Measurements from ENCODE around the gene SLC45A3. TPM values are rescaled to one million over a fixed set of nuclear protein-coding genes. Genes with fewer than 3 reads are reported as not detected.

Gene SLC45A3
- total RNA-seq, 1 donor from 2014 or later = 1.1 TPM

DNA sequence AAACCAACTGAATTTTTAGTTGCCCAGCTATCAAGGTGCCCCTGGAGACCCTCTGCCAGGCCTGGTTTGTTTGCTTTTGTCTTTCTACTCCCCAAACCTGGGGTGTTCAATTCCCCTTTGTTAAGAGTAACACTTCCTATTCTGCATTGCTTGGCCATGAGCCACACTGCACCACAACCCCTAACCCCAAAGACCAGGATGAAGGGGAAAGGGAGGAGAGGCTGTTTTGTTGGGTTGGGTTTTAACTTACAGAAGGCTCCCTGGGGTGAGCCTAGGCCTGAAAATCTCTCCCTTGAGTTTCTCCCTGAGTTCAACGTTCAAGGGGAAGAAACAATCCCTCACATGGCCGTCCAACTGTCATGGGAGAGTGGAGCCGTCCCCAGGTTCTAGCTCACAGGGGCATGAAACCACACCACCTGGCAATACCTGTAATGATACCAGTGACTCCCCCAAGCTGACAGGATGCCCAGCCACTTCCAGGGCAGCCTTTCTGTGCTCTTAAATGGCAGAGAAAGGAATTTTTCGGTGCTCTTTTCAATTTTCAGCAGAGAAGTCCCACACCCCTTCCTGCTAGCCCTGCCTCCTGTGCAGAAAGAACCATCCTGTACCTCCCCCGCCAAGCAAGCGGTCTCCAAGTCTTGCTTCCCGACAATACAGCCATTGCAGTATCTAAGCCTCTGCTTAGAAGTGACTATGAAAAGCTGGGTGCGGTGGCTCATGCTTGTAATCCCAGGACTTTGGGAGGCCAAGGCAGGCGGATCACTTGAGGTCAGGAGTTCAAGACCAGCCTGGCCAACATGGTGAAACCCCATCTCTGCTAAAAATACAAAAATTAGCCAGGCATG lies 14.9 kb downstream of the SLC45A3 start:
- Mint-ChIP-seq H3K27me3 (ENCODE audit: unreplicated experiment) (no peaks in the 10 kb centered on the region), H3K9me3 (ENCODE audit: unreplicated experiment) (no peaks in the 10 kb centered on the region), H3K36me3 (ENCODE audit: unreplicated experiment) (no peaks in the 10 kb centered on the region), H3K4me1 (ENCODE audit: unreplicated experiment) (peaks cover 6% of the 10 kb centered on the region), H3K27ac (ENCODE audit: unreplicated experiment) (no peak overlapping the region), H3K4me3 (ENCODE audit: unreplicated experiment) (no peak overlapping the region)
- TF ChIP-seq, protein P1, sequence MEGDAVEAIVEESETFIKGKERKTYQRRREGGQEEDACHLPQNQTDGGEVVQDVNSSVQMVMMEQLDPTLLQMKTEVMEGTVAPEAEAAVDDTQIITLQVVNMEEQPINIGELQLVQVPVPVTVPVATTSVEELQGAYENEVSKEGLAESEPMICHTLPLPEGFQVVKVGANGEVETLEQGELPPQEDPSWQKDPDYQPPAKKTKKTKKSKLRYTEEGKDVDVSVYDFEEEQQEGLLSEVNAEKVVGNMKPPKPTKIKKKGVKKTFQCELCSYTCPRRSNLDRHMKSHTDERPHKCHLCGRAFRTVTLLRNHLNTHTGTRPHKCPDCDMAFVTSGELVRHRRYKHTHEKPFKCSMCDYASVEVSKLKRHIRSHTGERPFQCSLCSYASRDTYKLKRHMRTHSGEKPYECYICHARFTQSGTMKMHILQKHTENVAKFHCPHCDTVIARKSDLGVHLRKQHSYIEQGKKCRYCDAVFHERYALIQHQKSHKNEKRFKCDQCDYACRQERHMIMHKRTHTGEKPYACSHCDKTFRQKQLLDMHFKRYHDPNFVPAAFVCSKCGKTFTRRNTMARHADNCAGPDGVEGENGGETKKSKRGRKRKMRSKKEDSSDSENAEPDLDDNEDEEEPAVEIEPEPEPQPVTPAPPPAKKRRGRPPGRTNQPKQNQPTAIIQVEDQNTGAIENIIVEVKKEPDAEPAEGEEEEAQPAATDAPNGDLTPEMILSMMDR (IDR thresholded peaks at IDR 0.05) = no peak
- DNase-seq (ENCODE audit: extremely low spot score, unreplicated experiment) = no peak

DNA sequence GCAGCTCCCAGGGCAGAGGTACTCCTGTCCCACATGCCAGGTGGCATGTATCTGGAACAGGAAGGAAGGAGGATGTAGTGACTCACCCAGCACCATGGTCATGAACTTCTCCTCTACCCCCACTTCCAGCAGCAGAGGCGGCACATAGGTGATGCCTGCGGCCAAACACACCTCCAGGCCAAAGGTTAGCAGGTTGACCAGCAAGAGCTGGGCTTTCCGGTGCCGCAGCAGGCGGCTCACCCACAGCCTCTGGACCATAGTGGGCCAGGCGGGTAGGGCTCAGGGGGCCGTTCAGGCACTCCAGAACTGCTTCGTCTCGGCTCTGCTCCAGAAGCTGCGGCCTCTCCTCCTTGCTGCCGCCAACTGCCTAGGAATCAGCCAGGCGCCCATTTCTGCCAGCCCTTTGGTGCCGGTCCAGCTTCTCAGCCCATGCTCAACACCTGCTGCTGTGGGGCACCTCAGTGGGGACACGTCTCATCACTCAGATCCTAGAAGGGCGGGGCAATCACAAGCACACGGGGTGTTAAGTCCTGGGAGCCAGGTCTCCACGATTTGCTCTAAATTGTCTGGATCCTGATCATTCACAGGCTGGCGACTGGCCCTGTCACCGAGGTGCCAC lies 15.8 kb downstream of the SLC45A3 start:
- no peaks in the 10 kb centered on the region for H3K27me3 Mint-ChIP-seq (ENCODE audit: unreplicated experiment)
- H3K36me3 Mint-ChIP-seq (ENCODE audit: unreplicated experiment) = no peaks in the 10 kb centered on the region
- TF ChIP-seq, protein P1 (IDR thresholded peaks at IDR 0.05) = no peak
- H3K9me3 Mint-ChIP-seq (ENCODE audit: unreplicated experiment) = no peaks in the 10 kb centered on the region
- H3K4me1 Mint-ChIP-seq (ENCODE audit: unreplicated experiment) = peaks cover 5% of the 10 kb centered on the region
- DNase-seq (ENCODE audit: extremely low spot score, unreplicated experiment) = no peak
- H3K27ac Mint-ChIP-seq (ENCODE audit: unreplicated experiment) = no peak overlapping the region
- H3K4me3 Mint-ChIP-seq (ENCODE audit: unreplicated experiment) = no peak overlapping the region

DNA sequence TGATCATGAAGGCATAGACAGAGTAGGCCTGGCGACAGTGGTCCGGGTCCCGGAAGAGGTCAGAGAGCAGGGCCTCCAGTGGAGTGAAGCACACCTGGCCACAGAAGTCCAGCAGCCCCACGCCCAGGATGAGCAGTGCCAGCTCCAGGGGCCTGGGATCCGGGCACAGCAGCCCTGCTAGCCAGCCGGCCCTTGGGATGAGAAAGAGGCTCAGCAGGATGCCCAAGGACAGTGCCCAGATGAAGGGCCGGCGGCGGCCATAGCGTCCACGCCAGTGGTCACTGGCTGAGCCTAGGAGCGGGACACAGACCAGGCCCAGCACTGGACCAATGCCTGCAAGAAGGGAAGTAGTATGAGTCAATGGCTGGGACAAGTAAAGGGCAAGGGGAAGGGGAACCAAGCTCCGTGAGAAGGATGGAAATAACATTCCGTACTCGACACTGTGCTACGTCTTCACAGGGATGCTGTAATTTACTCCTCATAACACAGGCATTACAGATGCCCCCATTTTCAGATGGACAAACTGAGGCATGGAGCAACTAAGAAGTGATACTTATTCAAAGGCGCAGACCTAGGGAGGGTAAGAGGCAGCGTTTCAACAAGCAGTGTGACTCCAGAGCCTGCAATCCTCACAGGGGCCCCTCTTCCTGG lies 16.9 kb downstream of the SLC45A3 start:
- TF ChIP-seq, protein P1 (IDR thresholded peaks at IDR 0.05) = no peak
- no peak overlapping the region for H3K4me3 Mint-ChIP-seq (ENCODE audit: unreplicated experiment)
- no peak overlapping the region for H3K27ac Mint-ChIP-seq (ENCODE audit: unreplicated experiment)
- DNase-seq (ENCODE audit: extremely low spot score, unreplicated experiment) = no peak
- H3K4me1 Mint-ChIP-seq (ENCODE audit: unreplicated experiment) = peaks cover 8% of the 10 kb centered on the region
- H3K36me3 Mint-ChIP-seq (ENCODE audit: unreplicated experiment) = no peaks in the 10 kb centered on the region
- H3K27me3 Mint-ChIP-seq (ENCODE audit: unreplicated experiment) = no peaks in the 10 kb centered on the region
- H3K9me3 Mint-ChIP-seq (ENCODE audit: unreplicated experiment) = no peaks in the 10 kb centered on the region

DNA sequence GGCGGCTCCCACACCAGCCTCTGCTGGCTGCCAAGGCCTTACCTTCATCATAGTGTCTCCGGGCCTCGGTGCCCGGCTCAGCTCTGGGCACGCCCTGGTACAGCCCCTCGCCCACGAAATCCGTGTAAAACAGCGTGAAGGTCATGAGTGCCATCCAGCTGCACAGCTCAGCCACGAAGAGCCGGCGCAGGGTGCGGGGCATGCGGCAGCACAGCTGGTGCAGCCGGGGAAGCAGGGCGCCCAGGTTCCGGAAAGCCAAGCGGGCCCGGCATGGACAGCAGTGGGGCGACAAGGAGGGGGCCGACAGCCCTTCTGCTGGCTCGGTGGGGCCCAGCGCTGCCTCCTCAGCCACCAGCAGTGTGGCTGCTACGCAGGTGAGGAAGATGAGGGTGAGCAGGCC lies 17.5 kb downstream of the SLC45A3 start:
- H3K9me3 Mint-ChIP-seq (ENCODE audit: unreplicated experiment) = no peaks in the 10 kb centered on the region
- no peaks in the 10 kb centered on the region for H3K27me3 Mint-ChIP-seq (ENCODE audit: unreplicated experiment)
- no peak for DNase-seq (ENCODE audit: extremely low spot score, unreplicated experiment)
- peaks cover 4% of the 10 kb centered on the region for H3K4me1 Mint-ChIP-seq (ENCODE audit: unreplicated experiment)
- TF ChIP-seq, protein P1 (IDR thresholded peaks at IDR 0.05) = no peak
- no peak overlapping the region for H3K4me3 Mint-ChIP-seq (ENCODE audit: unreplicated experiment)
- H3K36me3 Mint-ChIP-seq (ENCODE audit: unreplicated experiment) = no peaks in the 10 kb centered on the region
- no peak overlapping the region for H3K27ac Mint-ChIP-seq (ENCODE audit: unreplicated experiment)
